HepG2 (cell line): ENCODE measurements around the gene CNGA2. TPM values are rescaled to one million over a fixed set of nuclear protein-coding genes. Genes with fewer than 3 reads are reported as not detected.

Experiments used
- ATAC-seq: fragments of 200-7000 bp; cut with Tn5 transposase; 3 replicates; pipeline ENCODE4 v1.9.1; 2020; ENCODE audit warnings: mild to moderate bottlenecking, moderate library complexity
- BruUV-seq: library from RNA; stranded (reverse); fragments of 400-500 nt; replicated peaks from 2 replicates; lab custom pipeline; 2021; lab: Mats Ljungman, UMichigan
- CTCF ChIA-PET: fragments of 300-600 bp; formaldehyde crosslinking; extraction: SDS; loops from one replicate; lab custom pipeline; 2021; ENCODE audit warnings: low total read pairs, inconsistent platforms, low intra/inter-chr PET ratio; lab: Yijun Ruan, JAX
- POLR2A ChIA-PET: fragments of 350-600 bp; sonication (Branson Sonifier 250); formaldehyde crosslinking; loops from one replicate; lab custom pipeline; 2020; ENCODE audit warnings: antibody characterized with exemption, inconsistent platforms; lab: Yijun Ruan, JAX
- DNase-seq: peaks from one replicate; pipeline ENCODE4 v3.0.0-alpha.2; 2015; ENCODE audit warnings: low spot score
- FAIRE-seq: peaks from 3 replicates; lab custom pipeline; 2011; peaks lifted over from hg19 to GRCh38; lab: Jason Lieb, UNC
- H2AFZ ChIP-seq: one replicate; pipeline ENCODE4 v1.6.1; 2011; ENCODE audit warnings: low read length, inconsistent platforms
- H3K27ac ChIP-seq: fragments of 300-600 bp; 3 replicates; pipeline ENCODE4 v1.8.0; 2011; ENCODE audit warnings: mixed run types, mild to moderate bottlenecking, mixed read lengths, low read length, inconsistent platforms; ENCODE audit not compliant: insufficient read depth; ENCODE audit errors: extremely low read length
- H3K27me3 ChIP-seq, 2 experiments: fragments of 200-600 bp in 1 of 2; 2 replicates in 1 of 2; 3 replicates in 1 of 2; pipeline versions ENCODE4 v1.6.0 to v1.8.0; 2011; ENCODE audit warnings: low read length in 2 of 2, mild to moderate bottlenecking in 2 of 2, moderate library complexity in 2 of 2, inconsistent platforms in 1 of 2; ENCODE audit not compliant: insufficient read depth in 2 of 2, control insufficient read depth in 1 of 2
- H3K36me3 ChIP-seq, 2 experiments: fragments of 200-600 bp in 1 of 2; replicated peaks in 1 of 2; 2 replicates in 1 of 2; 3 replicates in 1 of 2; pipeline versions ENCODE4 v1.5.1 to v1.8.0; 2011; ENCODE audit warnings: low read length in 2 of 2, inconsistent platforms in 1 of 2; ENCODE audit not compliant: insufficient read depth in 2 of 2, control insufficient read depth in 1 of 2
- H3K4me1 ChIP-seq: 2 replicates; pipeline ENCODE4 v1.5.1; 2012; ENCODE audit warnings: low read length, inconsistent platforms; ENCODE audit not compliant: insufficient read depth
- H3K4me2 ChIP-seq: 2 replicates; pipeline ENCODE4 v1.6.0; 2011; ENCODE audit warnings: low read depth, low read length, inconsistent platforms
- H3K4me3 ChIP-seq, 3 experiments: fragments of 200-600 bp in 1 of 3; sonication (generic), shearing (Covaris generic) in 1 of 3; replicated peaks in 1 of 3; 2 replicates each; pipeline ENCODE4 v1.5.1; 2011 to 2016; ENCODE audit warnings: low read length in 3 of 3, inconsistent platforms in 2 of 3, low read depth in 2 of 3, mild to moderate bottlenecking in 2 of 3, control low read depth in 1 of 3, mixed read lengths in 1 of 3; ENCODE audit not compliant: insufficient read depth in 1 of 3
- H3K79me2 ChIP-seq: one replicate; pipeline ENCODE4 v1.6.1; 2011; ENCODE audit warnings: low read length, inconsistent platforms; ENCODE audit not compliant: insufficient read depth
- H3K9ac ChIP-seq: 2 replicates; pipeline ENCODE4 v1.6.0; 2011; ENCODE audit warnings: mild to moderate bottlenecking, low read depth, low read length, inconsistent platforms; ENCODE audit not compliant: insufficient read depth
- H3K9me3 ChIP-seq: 2 replicates; pipeline ENCODE4 v1.5.1; 2012; ENCODE audit warnings: mild to moderate bottlenecking, low read length
- H4K20me1 ChIP-seq: 2 replicates; pipeline ENCODE4 v1.6.0; 2011; ENCODE audit warnings: inconsistent platforms, mild to moderate bottlenecking, low read length, moderate library complexity; ENCODE audit not compliant: insufficient read depth
- ADNP ChIP-seq: sonication (generic); formaldehyde crosslinking; IDR thresholded peaks from 2 replicates; pipeline ENCODE4 v1.4.0; 2020; ENCODE audit warnings: missing genetic modification reagents
- BRCA1 ChIP-seq: sonication (generic); formaldehyde crosslinking; IDR thresholded peaks from 2 replicates; pipeline ENCODE4 v1.4.0; 2020; ENCODE audit warnings: missing genetic modification reagents
- HBP1 ChIP-seq: IDR thresholded peaks from 2 replicates; pipeline ENCODE4 v1.6.1; 2016; ENCODE audit warnings: low read depth, control low read depth
- ISL2 ChIP-seq: sonication (generic); formaldehyde crosslinking; IDR thresholded peaks from 2 replicates; pipeline ENCODE4 v1.5.0; 2020; ENCODE audit warnings: missing genetic modification reagents
- MBD4 ChIP-seq: IDR thresholded peaks from 2 replicates; pipeline ENCODE4 v1.6.1; 2012; ENCODE audit warnings: low read length, inconsistent platforms, borderline replicate concordance
- NCOA2 ChIP-seq: sonication (generic); formaldehyde crosslinking; IDR thresholded peaks from 2 replicates; pipeline ENCODE4 v1.8.0; 2022; ENCODE audit warnings: inconsistent platforms
- NONO ChIP-seq, 2 experiments: fragments of 450-650 bp in 1 of 2; sonication (generic) in 1 of 2; formaldehyde crosslinking in 1 of 2; IDR thresholded peaks in 1 of 2; conservative IDR thresholded peaks in 1 of 2; 2 replicates each; pipeline versions ENCODE4 v1.6.1 to v1.8.0; 2017 to 2022; ENCODE audit warnings: mild to moderate bottlenecking in 1 of 2, missing genetic modification reagents in 1 of 2, moderate library complexity in 1 of 2
- SAP130 ChIP-seq: IDR thresholded peaks from 2 replicates; pipeline ENCODE4 v1.6.1; 2016; ENCODE audit warnings: low read depth
- SNAPC4 ChIP-seq: sonication (generic); formaldehyde crosslinking; IDR thresholded peaks from 2 replicates; pipeline ENCODE4 v1.4.0; 2020; ENCODE audit warnings: mild to moderate bottlenecking, missing genetic modification reagents
- ZBTB43 ChIP-seq: sonication (generic); formaldehyde crosslinking; conservative IDR thresholded peaks from 2 replicates; pipeline ENCODE4 v1.4.0; 2020; ENCODE audit warnings: missing genetic modification reagents
- ZBTB46 ChIP-seq: sonication (generic); formaldehyde crosslinking; IDR thresholded peaks from 2 replicates; pipeline ENCODE4 v1.4.0; 2020; ENCODE audit warnings: mild to moderate bottlenecking, missing genetic modification reagents, borderline replicate concordance
- ZBTB8A ChIP-seq: sonication (generic); formaldehyde crosslinking; IDR thresholded peaks from 2 replicates; pipeline ENCODE4 v1.4.0; 2020; ENCODE audit warnings: mild to moderate bottlenecking, low read depth, missing genetic modification reagents, borderline replicate concordance
- ZFP90 ChIP-seq: sonication (generic); formaldehyde crosslinking; IDR thresholded peaks from 2 replicates; pipeline ENCODE4 v1.8.0; 2022; ENCODE audit warnings: missing genetic modification reagents, mild to moderate bottlenecking, inconsistent platforms, borderline replicate concordance
- ZNF207 ChIP-seq: fragments of 450-650 bp; IDR thresholded peaks from 2 replicates; pipeline ENCODE4 v1.6.1; 2016; ENCODE audit warnings: antibody characterized with exemption, borderline replicate concordance
- ZNF33B ChIP-seq: sonication (generic); formaldehyde crosslinking; IDR thresholded peaks from 2 replicates; pipeline ENCODE4 v1.5.1; 2020; ENCODE audit warnings: mild to moderate bottlenecking, missing genetic modification reagents
- ZNF737 ChIP-seq: sonication (generic); formaldehyde crosslinking; IDR thresholded peaks from 2 replicates; pipeline ENCODE4 v1.5.0; 2020; ENCODE audit warnings: missing genetic modification reagents, mild to moderate bottlenecking, borderline replicate concordance
- ZNF83 ChIP-seq: sonication (generic); formaldehyde crosslinking; IDR thresholded peaks from 2 replicates; pipeline ENCODE4 v1.4.0; 2020; ENCODE audit warnings: missing genetic modification reagents, mild to moderate bottlenecking, borderline replicate concordance
- WGBS: methylation state at CpG from one replicate; pipeline ENCODE4 v1.1.6; 2017; ENCODE audit warnings: low lambda C conversion rate; 5-methylcytosine and 5-hydroxymethylcytosine counted together
- in situ Hi-C: cut with HindIII; loops from 2 replicates; pipeline ENCODE4 v1.10.0; 2017; ENCODE audit warnings: low pct_unique_long_range_greater_than_20kb; ENCODE audit not compliant: extremely low pct_ligation_motif_present
- intact Hi-C: fragments of 100-400 bp; cut with micrococcal nuclease; formaldehyde crosslinking; loops from one replicate; pipeline ENCODE4 v1.10.0; 2022; ENCODE audit not compliant: unreplicated experiment
- polyA plus RNA-seq, 8 experiments: library from polyadenylated mRNA; depleted of rRNA in 3 of 8; stranded (reverse) in 7 of 8; unstranded in 1 of 8; fragments of >200 nt; fragmentation: Illumina TruSeq in 4 of 8; extraction: Trizol in 4 of 8; gene quantifications; 2 replicates each; pipeline versions ENCODE4 v1.2.1 to v1.2.3, GENCODE V29; 2011 to 2016; ENCODE audit warnings: low read depth in 4 of 8, missing spikeins in 1 of 8, mixed read lengths in 1 of 8; ENCODE audit not compliant: insufficient read depth in 1 of 8
- total RNA-seq, 5 experiments: library from RNA; depleted of rRNA; stranded (reverse); fragments of >200 nt; fragmentation: Illumina TruSeq; extraction: Trizol; gene quantifications; 2 replicates each; pipeline ENCODE4 v1.2.3, GENCODE V29; 2016; ENCODE audit warnings: low read depth in 1 of 5

Gene CNGA2
- total and polyA plus RNA-seq, 2 of the 13 experiments (the other 11 are each of a cell fraction or from before 2014, with no cell fraction given) = not detected

GRCh38 chrX:151773434-151773833 lies 38.9 kb downstream of the CNGA2 start:
- Histone ChIP-seq H3K36me3 (no peaks in the 10 kb centered on the region), H3K9ac (no peak overlapping the region), H4K20me1 (no peaks in the 10 kb centered on the region), H3K4me3 (no peak overlapping the region), H3K27me3 (peaks cover 0 to 6% of the 10 kb centered on the region in 2 experiments; a peak in 1 of 5 replicates), H2AFZ (no peak overlapping the region), H3K27ac (no peak overlapping the region), H3K4me2 (no peak overlapping the region), H3K4me1 (no peaks in the 10 kb centered on the region), H3K9me3 (no peaks in the 10 kb centered on the region), H3K79me2 (no peaks in the 10 kb centered on the region)
- CTCF ChIA-PET = no interaction called here
- intact Hi-C loops = no loop called here
- WGBS = 7% methylated on average over 2 of the region's 5 CpGs
- no TSS peak for BruUV-seq
- POLR2A ChIA-PET = no interaction called here
- in situ Hi-C loops = no loop called here
- DNase-seq (no peak), ATAC-seq (no peak), FAIRE-seq (no peak)
- TF ChIP-seq ZNF33B (CRISPR knock-in tag) (no peak), ZBTB8A (no peak), ADNP (CRISPR knock-in tag) (no peak), ZNF737 (CRISPR knock-in tag) (no peak), BRCA1 (CRISPR knock-in tag) (no peak), SAP130 (CRISPR knock-in tag) (no peak), ZNF207 (no peak), HBP1 (no peak), ZNF83 (no peak), ZFP90 (CRISPR knock-in tag) (no peak), SNAPC4 (CRISPR knock-in tag) (no peak), ZBTB43 (CRISPR knock-in tag) (no peak), MBD4 (no peak), ZBTB46 (CRISPR knock-in tag) (no peak), NONO (IDR thresholded peaks at IDR 0.05) (no peak), NONO (CRISPR knock-in tag; conservative IDR thresholded peaks at IDR 0.05) (no peak), NCOA2 (CRISPR knock-in tag) (no peak), ISL2 (CRISPR knock-in tag) (no peak)
